Measurements from ENCODE around the gene ZNF71. TPM values are rescaled to one million over a fixed set of nuclear protein-coding genes. Genes with fewer than 3 reads are reported as not detected.

ZNF71 gene
- total and polyA plus RNA-seq, 2 donors (not counting 1 experiment from before 2014, with no cell fraction given): 6.4 to 9.3 TPM

DNA sequence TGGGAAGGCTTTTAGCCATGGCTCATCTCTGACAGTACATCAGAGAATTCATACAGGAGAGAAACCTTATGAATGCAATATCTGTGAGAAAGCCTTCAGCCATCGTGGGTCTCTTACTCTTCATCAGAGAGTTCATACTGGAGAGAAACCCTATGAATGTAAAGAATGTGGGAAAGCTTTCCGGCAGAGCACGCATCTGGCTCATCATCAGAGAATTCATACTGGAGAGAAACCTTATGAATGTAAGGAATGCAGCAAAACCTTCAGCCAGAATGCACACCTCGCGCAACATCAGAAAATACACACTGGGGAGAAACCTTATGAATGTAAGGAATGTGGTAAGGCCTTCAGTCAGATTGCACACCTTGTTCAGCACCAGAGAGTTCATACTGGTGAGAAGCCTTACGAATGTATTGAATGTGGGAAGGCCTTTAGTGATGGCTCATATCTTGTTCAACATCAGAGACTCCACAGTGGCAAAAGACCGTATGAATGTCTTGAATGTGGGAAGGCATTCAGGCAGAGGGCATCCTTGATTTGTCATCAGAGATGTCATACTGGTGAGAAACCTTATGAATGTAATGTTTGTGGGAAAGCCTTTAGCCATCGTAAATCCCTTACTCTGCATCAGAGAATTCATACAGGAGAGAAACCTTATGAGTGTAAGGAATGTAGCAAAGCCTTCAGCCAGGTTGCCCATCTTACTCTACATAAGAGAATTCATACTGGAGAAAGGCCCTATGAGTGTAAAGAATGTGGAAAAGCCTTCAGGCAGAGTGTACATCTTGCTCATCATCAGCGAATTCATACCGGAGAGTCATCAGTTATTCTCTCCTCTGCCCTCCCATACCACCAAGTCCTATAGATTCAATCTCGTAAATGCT, 17.1 kb upstream of the ZNF71 start:
- no peak overlapping the region for H3K27ac ChIP-seq (ENCODE audit: low read length in 2 of 2)
- no peaks in the 10 kb centered on the region for H4K20me1 ChIP-seq (ENCODE audit: control insufficient read depth, insufficient read depth, low read length, poor library complexity, severe bottlenecking)
- TF ChIP-seq EZH2 (IDR thresholded peaks at IDR 0.05; ENCODE audit: borderline replicate concordance, insufficient read depth, low read depth, low read length, poor library complexity, severe bottlenecking) (no peak), CTCF (IDR thresholded peaks at IDR 0.05) (no peak)
- WGBS (ENCODE audit: insufficient coverage): over 99% methylated on average over 9 of the region's 11 CpGs
- H3K9me3 ChIP-seq (ENCODE audit: control extremely low read depth in 1 of 3, control insufficient read depth in 2 of 3, insufficient read depth in 1 of 3, low read length in 2 of 3): peaks cover 19 to 93% (median 28%) of the 10 kb centered on the region in 3 donors
- H3K4me2 ChIP-seq (replicated peaks; ENCODE audit: low read depth, low read length, poor library complexity, severe bottlenecking): no peak overlapping the region
- H2AFZ ChIP-seq (ENCODE audit: insufficient read depth, low read depth, low read length, poor library complexity, severe bottlenecking): no peak overlapping the region
- H3K4me1 ChIP-seq (ENCODE audit: control insufficient read depth in 2 of 2, insufficient read depth in 2 of 2, low read length in 2 of 2): no peaks in the 10 kb centered on the region
- intact Hi-C loops (cut with micrococcal nuclease): no loop called here
- no peak overlapping the region for H3K9ac ChIP-seq (ENCODE audit: low read length)
- H3K79me2 ChIP-seq (ENCODE audit: control insufficient read depth, insufficient read depth, low read length): no peaks in the 10 kb centered on the region
- H3K4me3 ChIP-seq (ENCODE audit: control extremely low read depth in 1 of 5, extremely low read depth in 1 of 5, insufficient read depth in 1 of 5, low read depth in 2 of 5, low read length in 4 of 5): peak overlapping the region in 1 of 5 experiments; percentile 13
- no peaks in the 10 kb centered on the region for H3K27me3 ChIP-seq (replicated peaks in 1 of 4; ENCODE audit: control extremely low read depth in 1 of 4, control insufficient read depth in 3 of 4, insufficient read depth in 4 of 4, low read length in 3 of 4)
- H3K27me3 Mint-ChIP-seq: no peaks in the 10 kb centered on the region
- peaks cover 7 to 18% of the 10 kb centered on the region in 2 experiments for H3K36me3 ChIP-seq (replicated peaks in 1 of 2; ENCODE audit: control extremely low read depth in 1 of 2, control insufficient read depth in 1 of 2, extremely low read depth in 1 of 2, insufficient read depth in 2 of 2, low read length in 1 of 2)
- H3K27ac Mint-ChIP-seq: no peak overlapping the region
- no peaks in the 10 kb centered on the region for H3K4me1 Mint-ChIP-seq
- ChIA-PET CTCF (no interaction called here), POLR2A (no interaction called here)
- H3K4me3 Mint-ChIP-seq: no peak overlapping the region
- no peak for DNase-seq
- H3K9me3 Mint-ChIP-seq (ENCODE audit: insufficient read depth): peaks cover 29% of the 10 kb centered on the region
- no peak for ATAC-seq (ENCODE audit: low read depth)

DNA sequence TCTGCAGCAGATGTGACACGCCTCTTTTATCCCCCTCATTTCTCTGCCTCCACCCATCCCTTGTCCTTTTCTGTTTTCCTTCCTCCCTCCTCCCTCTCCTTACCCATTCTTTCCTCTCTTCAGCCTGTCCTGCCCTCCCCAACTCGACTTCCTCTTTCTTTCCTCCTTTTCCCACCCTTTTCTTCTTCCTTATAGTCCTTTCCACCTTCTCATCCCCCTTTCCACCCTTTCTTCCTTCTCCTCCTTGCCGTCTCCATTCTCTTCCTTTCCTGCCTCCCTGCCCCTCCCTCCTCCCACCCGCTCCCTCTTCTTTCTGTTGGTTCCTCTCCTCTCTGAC, 688 bp upstream of the ZNF71 start:
- H3K9ac ChIP-seq (ENCODE audit: low read length): peak overlapping the region; percentile 91
- intact Hi-C loops (cut with micrococcal nuclease): loop anchor here (10.0 kb wide), 1 partner anchor 50 kb away; no protein-coding TSS in a partner anchor

More for the DNA sequence above, 688 bp upstream of the ZNF71 start:
- Mint-ChIP-seq H3K4me3 (peak overlapping the region; percentile 93), H3K27me3 (no peaks in the 10 kb centered on the region), H3K4me1 (peaks cover 19% of the 10 kb centered on the region), H3K9me3 (ENCODE audit: insufficient read depth) (peaks cover 5% of the 10 kb centered on the region), H3K27ac (peak overlapping the region; percentile 76)
- Histone ChIP-seq H3K36me3 (replicated peaks in 1 of 2; ENCODE audit: control extremely low read depth in 1 of 2, control insufficient read depth in 1 of 2, extremely low read depth in 1 of 2, insufficient read depth in 2 of 2, low read length in 1 of 2) (no peaks in the 10 kb centered on the region), H3K79me2 (ENCODE audit: control insufficient read depth, insufficient read depth, low read length) (peaks cover 39% of the 10 kb centered on the region), H3K9me3 (ENCODE audit: control extremely low read depth in 1 of 3, control insufficient read depth in 2 of 3, insufficient read depth in 1 of 3, low read length in 2 of 3) (peaks cover 0 to 23% (median 1%) of the 10 kb centered on the region in 3 donors), H3K27ac (ENCODE audit: low read length in 2 of 2) (peak overlapping the region in 1 of 2 donors; percentile 88), H3K4me3 (ENCODE audit: control extremely low read depth in 1 of 5, extremely low read depth in 1 of 5, insufficient read depth in 1 of 5, low read depth in 2 of 5, low read length in 4 of 5) (peak overlapping the region in 3 of 5 experiments; percentile 68 to 88 (median 81)), H3K27me3 (replicated peaks in 1 of 4; ENCODE audit: control extremely low read depth in 1 of 4, control insufficient read depth in 3 of 4, insufficient read depth in 4 of 4, low read length in 3 of 4) (peaks cover 0 to 7% (median 0%) of the 10 kb centered on the region in 4 experiments), H2AFZ (ENCODE audit: insufficient read depth, low read depth, low read length, poor library complexity, severe bottlenecking) (peak overlapping the region; percentile 100), H3K4me2 (replicated peaks; ENCODE audit: low read depth, low read length, poor library complexity, severe bottlenecking) (peak overlapping the region; percentile 96), H4K20me1 (ENCODE audit: control insufficient read depth, insufficient read depth, low read length, poor library complexity, severe bottlenecking) (no peaks in the 10 kb centered on the region), H3K4me1 (ENCODE audit: control insufficient read depth in 2 of 2, insufficient read depth in 2 of 2, low read length in 2 of 2) (peaks cover 11 to 20% of the 10 kb centered on the region in 2 donors)
- WGBS (ENCODE audit: insufficient coverage): 79% methylated on average over 4 of the region's 4 CpGs
- no peak for TF ChIP-seq EZH2 (IDR thresholded peaks at IDR 0.05; ENCODE audit: borderline replicate concordance, insufficient read depth, low read depth, low read length, poor library complexity, severe bottlenecking)
- TF ChIP-seq CTCF (IDR thresholded peaks at IDR 0.05): no peak
- ChIA-PET POLR2A (interaction anchor here (1.0 to 1.2 kb wide), 2 partner anchors 55 to 201 kb away, joined by 8 to 19 read pairs; partner anchors contain the start of genes ZFP28 and ZNF582), CTCF (no interaction called here)
- ATAC-seq (ENCODE audit: low read depth) (no peak), DNase-seq (no peak)

All from B cell (primary cell).